SK-N-SH treated with all-trans-retinoic acid at 6 μM for 48 hours (cell line): ENCODE results near the gene CASP4.

Experiments used
- ARNTL ChIP-seq: fragments of 450-650 bp; formaldehyde crosslinking; IDR thresholded peaks from 2 replicates; pipeline ENCODE4 v1.5.0; 2020; ENCODE audit warnings: low read depth, mild to moderate bottlenecking, moderate library complexity, borderline replicate concordance
- BACH2 ChIP-seq: fragments of 250-450 bp; sonication (Bioruptor Pico); IDR thresholded peaks from 2 replicates; pipeline ENCODE4 v1.9.0; 2021; ENCODE audit warnings: mild to moderate bottlenecking, borderline replicate concordance
- CSDC2 ChIP-seq: fragments of 250-450 bp; sonication (Bioruptor Pico); IDR thresholded peaks from 2 replicates; pipeline ENCODE4 v1.5.0; 2020; ENCODE audit warnings: mild to moderate bottlenecking, moderate library complexity
- GLIS3 ChIP-seq: fragments of 250-450 bp; sonication (Bioruptor Pico); IDR thresholded peaks from 2 replicates; pipeline ENCODE4 v1.5.0; 2020; ENCODE audit warnings: mild to moderate bottlenecking, moderate library complexity
- ISL1 ChIP-seq: fragments of 250-450 bp; sonication (Bioruptor Pico); IDR thresholded peaks from 2 replicates; pipeline ENCODE4 v2.1.2; 2022; ENCODE audit warnings: mild to moderate bottlenecking, moderate library complexity
- PATZ1 ChIP-seq: fragments of 250-450 bp; sonication (Bioruptor Pico); IDR thresholded peaks from 2 replicates; pipeline ENCODE4 v1.8.0; 2020; ENCODE audit warnings: mild to moderate bottlenecking, moderate library complexity, borderline replicate concordance
- PPARA ChIP-seq: fragments of 250-450 bp; sonication (Bioruptor Pico); IDR thresholded peaks from 2 replicates; pipeline ENCODE4 v1.5.0; 2020; ENCODE audit warnings: mild to moderate bottlenecking, borderline replicate concordance
- RARB ChIP-seq: fragments of 250-450 bp; sonication (Bioruptor Pico); IDR thresholded peaks from 2 replicates; pipeline ENCODE4 v1.8.0; 2021; ENCODE audit warnings: mild to moderate bottlenecking, moderate library complexity
- ZFP3 ChIP-seq: fragments of 250-450 bp; sonication (Bioruptor Pico); IDR thresholded peaks from 2 replicates; pipeline ENCODE4 v1.5.0; 2020; ENCODE audit warnings: mild to moderate bottlenecking, moderate library complexity
- ZFP30 ChIP-seq: fragments of 450-650 bp; formaldehyde crosslinking; IDR thresholded peaks from 2 replicates; pipeline ENCODE4 v1.5.0; 2022; ENCODE audit warnings: mild to moderate bottlenecking, moderate library complexity
- ZNF565 ChIP-seq: fragments of 450-650 bp; formaldehyde crosslinking; conservative IDR thresholded peaks from 2 replicates; pipeline ENCODE4 v1.5.0; 2020; ENCODE audit warnings: low read depth, mild to moderate bottlenecking, moderate library complexity

GRCh38 chr11:104970756-104971155 is 2.4 kb upstream of the CASP4 start:
- TF ChIP-seq GLIS3 (no peak), ARNTL (CRISPR knock-in tag) (no peak), PATZ1 (CRISPR knock-in tag) (no peak), RARB (CRISPR knock-in tag) (no peak), ISL1 (CRISPR knock-in tag) (no peak), ZNF565 (no peak), ZFP30 (CRISPR knock-in tag) (no peak), BACH2 (no peak), PPARA (no peak), CSDC2 (CRISPR knock-in tag) (no peak), ZFP3 (CRISPR knock-in tag) (no peak)
